BE2C (cell line): Measurements from ENCODE around the gene C1QL2.

Experiments used
- DNase-seq: peaks from one replicate; pipeline ENCODE4 v3.0.0-alpha.2; 2020
- H3K27me3 ChIP-seq: fragments of 250-450 bp; sonication (Bioruptor Pico); 2 replicates; pipeline ENCODE4 v1.5.1; 2020; ENCODE audit warnings: mild to moderate bottlenecking
- H3K36me3 ChIP-seq: fragments of 250-450 bp; sonication (Bioruptor Pico); 2 replicates; pipeline ENCODE4 v1.5.1; 2020; ENCODE audit warnings: mild to moderate bottlenecking
- H3K4me1 ChIP-seq: fragments of 250-450 bp; sonication (Bioruptor Pico); 2 replicates; pipeline ENCODE4 v1.5.1; 2020
- H3K4me3 ChIP-seq: 2 replicates; pipeline ENCODE4 v1.5.1; 2011; ENCODE audit warnings: low read depth, low read length
- H3K9me3 ChIP-seq: fragments of 250-450 bp; sonication (Bioruptor Pico); 2 replicates; pipeline ENCODE4 v1.5.1; 2020
- CTCF ChIP-seq: IDR thresholded peaks from 2 replicates; pipeline ENCODE4 v1.5.1; 2012; ENCODE audit warnings: mild to moderate bottlenecking, low read depth, low read length

Gene C1QL2

GRCh38 chr2:119117408-119117807 is 41.1 kb downstream of the C1QL2 start:
- no peak for DNase-seq
- TF ChIP-seq CTCF = no peak
- H3K9me3 ChIP-seq = no peaks in the 10 kb centered on the region

GRCh38 chr2:119116411-119117295 is 41.9 kb downstream of the C1QL2 start:
- TF ChIP-seq CTCF = no peak
- no peaks in the 10 kb centered on the region for H3K27me3 ChIP-seq
- H3K36me3 ChIP-seq = no peaks in the 10 kb centered on the region
- no peak overlapping the region for H3K4me3 ChIP-seq
- no peaks in the 10 kb centered on the region for H3K9me3 ChIP-seq
- no peak for DNase-seq
- no peaks in the 10 kb centered on the region for H3K4me1 ChIP-seq

More at GRCh38 chr2:119117408-119117807, 41.1 kb downstream of the C1QL2 start:
- no peaks in the 10 kb centered on the region for H3K27me3 ChIP-seq
- no peaks in the 10 kb centered on the region for H3K4me1 ChIP-seq
- H3K36me3 ChIP-seq = no peaks in the 10 kb centered on the region
- no peak overlapping the region for H3K4me3 ChIP-seq

GRCh38 chr2:119114266-119114665 is 44.3 kb downstream of the C1QL2 start:
- Histone ChIP-seq H3K27me3 (no peaks in the 10 kb centered on the region), H3K9me3 (no peaks in the 10 kb centered on the region), H3K4me1 (no peaks in the 10 kb centered on the region), H3K36me3 (no peaks in the 10 kb centered on the region), H3K4me3 (no peak overlapping the region)
- no peak for TF ChIP-seq CTCF
- no peak for DNase-seq

- Histone ChIP-seq H3K27me3 (no peaks in the 10 kb centered on the region), H3K4me3 (no peak overlapping the region), H3K36me3 (no peaks in the 10 kb centered on the region), H3K9me3 (no peaks in the 10 kb centered on the region), H3K4me1 (no peaks in the 10 kb centered on the region)
- DNase-seq = no peak
- no peak for TF ChIP-seq CTCF
These were observed 45.1 kb downstream of the C1QL2 start for GRCh38 chr2:119113489-119113770.

- DNase-seq = no peak
- Histone ChIP-seq H3K9me3 (no peaks in the 10 kb centered on the region), H3K4me1 (no peaks in the 10 kb centered on the region), H3K27me3 (no peaks in the 10 kb centered on the region), H3K4me3 (no peak overlapping the region), H3K36me3 (no peaks in the 10 kb centered on the region)
- no peak for TF ChIP-seq CTCF
These were observed 45.6 kb downstream of the C1QL2 start for GRCh38 chr2:119112770-119113488.

- no peaks in the 10 kb centered on the region for H3K4me1 ChIP-seq
- H3K4me3 ChIP-seq = no peak overlapping the region
- no peaks in the 10 kb centered on the region for H3K36me3 ChIP-seq
- no peaks in the 10 kb centered on the region for H3K9me3 ChIP-seq
- no peak for TF ChIP-seq CTCF
- DNase-seq = no peak
- no peaks in the 10 kb centered on the region for H3K27me3 ChIP-seq
These were observed 46.3 kb downstream of the C1QL2 start for GRCh38 chr2:119112230-119112629.
